Sigmoid colon (tissue), 4 donors: ENCODE measurements around the gene ANO2.

Source experiments
- POLR2A ChIP-seq, 2 donors: fragments of 450-650 bp; IDR thresholded peaks; one replicate each; pipeline ENCODE4 v1.6.1; 2016; ENCODE audit warnings: antibody characterized with exemption in 2 of 2, mild to moderate bottlenecking in 2 of 2, moderate library complexity in 2 of 2
- POLR2AphosphoS5 ChIP-seq, 4 donors: sonication (generic); formaldehyde crosslinking; IDR thresholded peaks; one replicate each; pipeline ENCODE4 v1.6.1; 2017; ENCODE audit warnings: antibody characterized with exemption in 4 of 4
- TF ChIP-seq, protein P1 (sequence below), 4 experiments: fragments of 450-650 bp in 3 of 4; fragments of 200-600 bp in 1 of 4; IDR thresholded peaks; one replicate each; pipeline ENCODE4 v1.5.1; 2016 to 2019; ENCODE audit warnings: antibody characterized with exemption in 4 of 4, mild to moderate bottlenecking in 3 of 4, moderate library complexity in 2 of 4

GRCh38 chr12:5631497-5631896 lies 313.6 kb downstream of the ANO2 start:
- TF ChIP-seq POLR2A (IDR thresholded peaks at IDR 0.05) (no peak), POLR2AphosphoS5 (IDR thresholded peaks at IDR 0.05) (no peak)
- TF ChIP-seq, protein P1, sequence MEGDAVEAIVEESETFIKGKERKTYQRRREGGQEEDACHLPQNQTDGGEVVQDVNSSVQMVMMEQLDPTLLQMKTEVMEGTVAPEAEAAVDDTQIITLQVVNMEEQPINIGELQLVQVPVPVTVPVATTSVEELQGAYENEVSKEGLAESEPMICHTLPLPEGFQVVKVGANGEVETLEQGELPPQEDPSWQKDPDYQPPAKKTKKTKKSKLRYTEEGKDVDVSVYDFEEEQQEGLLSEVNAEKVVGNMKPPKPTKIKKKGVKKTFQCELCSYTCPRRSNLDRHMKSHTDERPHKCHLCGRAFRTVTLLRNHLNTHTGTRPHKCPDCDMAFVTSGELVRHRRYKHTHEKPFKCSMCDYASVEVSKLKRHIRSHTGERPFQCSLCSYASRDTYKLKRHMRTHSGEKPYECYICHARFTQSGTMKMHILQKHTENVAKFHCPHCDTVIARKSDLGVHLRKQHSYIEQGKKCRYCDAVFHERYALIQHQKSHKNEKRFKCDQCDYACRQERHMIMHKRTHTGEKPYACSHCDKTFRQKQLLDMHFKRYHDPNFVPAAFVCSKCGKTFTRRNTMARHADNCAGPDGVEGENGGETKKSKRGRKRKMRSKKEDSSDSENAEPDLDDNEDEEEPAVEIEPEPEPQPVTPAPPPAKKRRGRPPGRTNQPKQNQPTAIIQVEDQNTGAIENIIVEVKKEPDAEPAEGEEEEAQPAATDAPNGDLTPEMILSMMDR (IDR thresholded peaks at IDR 0.05): no peak
